Neural progenitor cell (in vitro differentiated cells): ENCODE results near the gene EDC3. TPM values are rescaled to one million over a fixed set of nuclear protein-coding genes. Genes with fewer than 3 reads are reported as not detected.

Experiments
- DNase-seq: peaks from one replicate; pipeline ENCODE4 v3.0.0-alpha.2; 2016; ENCODE audit warnings: low spot score
- H2AFZ ChIP-seq: fragments of 200-600 bp; sonication (generic); replicated peaks from 2 replicates; pipeline ENCODE4 v1.6.1; 2016; ENCODE audit warnings: antibody characterized with exemption
- H3F3A ChIP-seq: fragments of 200-600 bp; sonication (generic); 2 replicates; pipeline ENCODE4 v1.6.1; 2016; ENCODE audit warnings: antibody characterized with exemption, low read depth
- H3K27ac ChIP-seq: fragments of 200-600 bp; sonication (generic); 2 replicates; pipeline ENCODE4 v1.5.1; 2016; ENCODE audit warnings: mild to moderate bottlenecking
- H3K27me3 ChIP-seq: fragments of 200-600 bp; sonication (generic); 2 replicates; pipeline ENCODE4 v1.6.1; 2016; ENCODE audit warnings: mild to moderate bottlenecking, moderate library complexity
- H3K36me3 ChIP-seq: fragments of 200-600 bp; sonication (generic); 2 replicates; pipeline ENCODE4 v1.5.1; 2016
- H3K4me1 ChIP-seq: fragments of 200-600 bp; sonication (generic); 2 replicates; pipeline ENCODE4 v1.6.1; 2016; ENCODE audit warnings: mixed run types
- H3K4me2 ChIP-seq: fragments of 200-600 bp; sonication (generic); 2 replicates; pipeline ENCODE4 v1.6.1; 2016
- H3K4me3 ChIP-seq: fragments of 200-600 bp; sonication (generic); 2 replicates; pipeline ENCODE4 v1.5.1; 2016
- H3K79me2 ChIP-seq: fragments of 200-600 bp; sonication (generic); 2 replicates; pipeline ENCODE4 v1.6.1; 2016; ENCODE audit warnings: low read depth
- H3K9ac ChIP-seq: fragments of 200-600 bp; sonication (generic); 2 replicates; pipeline ENCODE4 v1.6.1; 2016
- H3K9me3 ChIP-seq: fragments of 200-600 bp; sonication (generic); 2 replicates; pipeline ENCODE4 v1.5.1; 2016; ENCODE audit warnings: low read depth
- H4K20me1 ChIP-seq: fragments of 200-600 bp; sonication (generic); 2 replicates; pipeline ENCODE4 v1.6.1; 2016; ENCODE audit warnings: low read depth
- H3K27ac Mint-ChIP-seq: 3 replicates; pipeline ENCODE4 v1.8.0; 2021; ENCODE audit warnings: mixed read lengths
- H3K27me3 Mint-ChIP-seq: 2 replicates; pipeline ENCODE4 v1.8.0; 2022; ENCODE audit warnings: low read depth, mild to moderate bottlenecking, inconsistent platforms, moderate library complexity, mixed read lengths; ENCODE audit not compliant: insufficient read depth
- H3K36me3 Mint-ChIP-seq: 3 replicates; pipeline ENCODE4 v1.8.0; 2021; ENCODE audit warnings: mixed read lengths
- H3K4me1 Mint-ChIP-seq: 3 replicates; pipeline ENCODE4 v1.8.0; 2021; ENCODE audit warnings: mixed read lengths
- H3K4me3 Mint-ChIP-seq: 3 replicates; pipeline ENCODE4 v1.8.0; 2021; ENCODE audit warnings: mild to moderate bottlenecking, moderate library complexity, mixed read lengths
- H3K9me3 Mint-ChIP-seq: 3 replicates; pipeline ENCODE4 v1.8.0; 2020; ENCODE audit warnings: mixed read lengths
- EZH2 ChIP-seq: fragments of 200-600 bp; sonication (generic); IDR thresholded peaks from 2 replicates; pipeline ENCODE4 v1.6.1; 2017; ENCODE audit warnings: antibody characterized with exemption, mild to moderate bottlenecking, moderate library complexity
- EZH2phosphoT487 ChIP-seq: fragments of 200-600 bp; sonication (generic); IDR thresholded peaks from 2 replicates; pipeline ENCODE4 v1.6.1; 2017; ENCODE audit warnings: antibody characterized with exemption
- total RNA-seq: library from RNA; depleted of rRNA; stranded (reverse); fragments of >200 nt; gene quantifications from 2 replicates; pipeline ENCODE4 v1.2.3, GENCODE V29; 2015; ENCODE audit warnings: low replicate concordance
- TF ChIP-seq, protein P1 (sequence below): fragments of 200-600 bp; sonication (generic); IDR thresholded peaks from 2 replicates; pipeline ENCODE4 v1.5.1; 2017; ENCODE audit warnings: antibody characterized with exemption, mild to moderate bottlenecking

The EDC3 gene
- total RNA-seq, 1 donor from 2014 or later = 24.4 TPM

DNA sequence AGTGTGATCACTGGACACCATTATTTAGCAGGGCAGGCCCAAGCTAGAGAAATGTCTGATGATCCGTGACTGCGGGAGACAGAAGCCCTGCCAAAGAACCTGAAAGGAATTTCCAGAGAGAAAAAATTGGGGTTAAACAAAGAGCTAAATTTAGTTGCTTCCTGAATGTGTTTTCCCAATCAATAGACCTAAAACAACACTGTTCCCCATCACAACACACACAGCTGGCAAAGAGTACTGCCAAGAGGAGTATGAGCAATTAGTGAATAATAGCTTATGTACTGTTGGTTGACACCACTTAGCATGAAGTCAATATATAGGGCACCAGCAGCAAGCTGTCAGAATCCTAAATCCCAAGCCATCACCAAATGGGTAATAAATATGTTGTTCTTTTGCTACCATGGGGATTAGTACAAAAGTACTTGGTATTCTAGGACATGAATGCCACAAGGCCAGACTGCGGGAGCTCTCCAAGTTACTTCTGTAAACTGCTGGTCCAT, 44.5 kb downstream of the EDC3 start:
- Mint-ChIP-seq H3K4me3 (no peak overlapping the region), H3K36me3 (peaks cover 11% of the 10 kb centered on the region), H3K4me1 (peaks cover 10% of the 10 kb centered on the region), H3K9me3 (no peaks in the 10 kb centered on the region), H3K27ac (no peak overlapping the region), H3K27me3 (peaks cover 5% of the 10 kb centered on the region)
- Histone ChIP-seq H4K20me1 (peaks cover 29% of the 10 kb centered on the region), H3K9me3 (no peaks in the 10 kb centered on the region), H3K9ac (no peak overlapping the region), H3K27ac (no peak overlapping the region), H3K36me3 (no peaks in the 10 kb centered on the region), H3K27me3 (no peaks in the 10 kb centered on the region), H3K4me1 (no peaks in the 10 kb centered on the region), H3K79me2 (peaks cover 11% of the 10 kb centered on the region), H3K4me3 (no peak overlapping the region), H3F3A (no peaks in the 10 kb centered on the region), H3K4me2 (no peak overlapping the region), H2AFZ (no peak overlapping the region)
- DNase-seq = no peak
- no peak for TF ChIP-seq EZH2

DNA sequence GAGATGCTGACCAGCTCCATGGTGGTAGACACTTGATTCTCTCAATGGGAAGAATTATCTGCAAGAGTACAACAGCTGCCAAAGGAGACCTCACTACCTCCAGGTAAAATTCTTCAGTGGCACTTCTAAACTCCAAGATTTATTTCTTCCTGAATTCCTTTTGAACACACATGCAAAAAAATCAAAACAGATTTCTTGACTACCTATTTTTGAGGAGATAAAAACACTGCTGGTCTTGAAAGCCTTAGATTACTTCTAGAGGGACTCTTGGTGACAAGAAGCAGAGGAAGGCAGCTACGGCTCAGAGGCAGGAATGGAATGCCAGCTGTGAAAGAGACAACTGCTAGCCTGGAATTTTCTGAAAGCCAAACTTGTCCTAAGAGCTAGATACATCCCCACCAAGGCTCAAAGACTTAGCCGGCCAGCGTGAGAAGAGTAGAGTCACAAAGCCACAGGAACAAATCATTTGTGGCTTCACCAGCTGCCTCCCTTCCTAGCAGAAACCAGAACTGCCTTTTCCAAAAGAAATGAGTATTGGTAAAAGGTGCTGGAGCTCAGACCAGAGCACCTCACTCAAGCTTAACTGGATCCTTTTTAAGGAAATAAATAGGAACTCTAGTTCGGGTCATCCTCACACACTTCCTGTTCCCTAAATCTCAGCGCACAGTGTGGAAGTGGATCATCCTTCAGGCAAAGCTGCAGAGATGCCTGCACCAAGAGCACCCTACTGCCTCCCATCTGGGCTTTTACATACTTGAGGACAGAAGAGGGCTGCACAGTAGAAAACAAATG, 47.6 kb downstream of the EDC3 start:
- H3F3A ChIP-seq = no peaks in the 10 kb centered on the region
- no peak overlapping the region for H3K27ac ChIP-seq
- H3K4me2 ChIP-seq = no peak overlapping the region
- no peaks in the 10 kb centered on the region for H3K9me3 ChIP-seq
- Mint-ChIP-seq H3K27me3 (peaks cover 5% of the 10 kb centered on the region), H3K4me1 (peaks cover 13% of the 10 kb centered on the region), H3K4me3 (no peak overlapping the region), H3K27ac (no peak overlapping the region), H3K36me3 (peaks cover 11% of the 10 kb centered on the region), H3K9me3 (no peaks in the 10 kb centered on the region)
- peaks cover 17% of the 10 kb centered on the region for H3K79me2 ChIP-seq
- H4K20me1 ChIP-seq = peaks cover 38% of the 10 kb centered on the region
- no peaks in the 10 kb centered on the region for H3K27me3 ChIP-seq
- no peak overlapping the region for H3K9ac ChIP-seq
- H3K4me3 ChIP-seq = no peak overlapping the region
- H2AFZ ChIP-seq = no peak overlapping the region
- H3K4me1 ChIP-seq = peaks cover 2% of the 10 kb centered on the region
- TF ChIP-seq, protein P1, sequence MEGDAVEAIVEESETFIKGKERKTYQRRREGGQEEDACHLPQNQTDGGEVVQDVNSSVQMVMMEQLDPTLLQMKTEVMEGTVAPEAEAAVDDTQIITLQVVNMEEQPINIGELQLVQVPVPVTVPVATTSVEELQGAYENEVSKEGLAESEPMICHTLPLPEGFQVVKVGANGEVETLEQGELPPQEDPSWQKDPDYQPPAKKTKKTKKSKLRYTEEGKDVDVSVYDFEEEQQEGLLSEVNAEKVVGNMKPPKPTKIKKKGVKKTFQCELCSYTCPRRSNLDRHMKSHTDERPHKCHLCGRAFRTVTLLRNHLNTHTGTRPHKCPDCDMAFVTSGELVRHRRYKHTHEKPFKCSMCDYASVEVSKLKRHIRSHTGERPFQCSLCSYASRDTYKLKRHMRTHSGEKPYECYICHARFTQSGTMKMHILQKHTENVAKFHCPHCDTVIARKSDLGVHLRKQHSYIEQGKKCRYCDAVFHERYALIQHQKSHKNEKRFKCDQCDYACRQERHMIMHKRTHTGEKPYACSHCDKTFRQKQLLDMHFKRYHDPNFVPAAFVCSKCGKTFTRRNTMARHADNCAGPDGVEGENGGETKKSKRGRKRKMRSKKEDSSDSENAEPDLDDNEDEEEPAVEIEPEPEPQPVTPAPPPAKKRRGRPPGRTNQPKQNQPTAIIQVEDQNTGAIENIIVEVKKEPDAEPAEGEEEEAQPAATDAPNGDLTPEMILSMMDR = no peak
- TF ChIP-seq EZH2 = no peak
- no peak for TF ChIP-seq EZH2phosphoT487
- DNase-seq = no peak
- H3K36me3 ChIP-seq = no peaks in the 10 kb centered on the region

GRCh38 chr15:74646480-74646879, 49.3 kb downstream of the EDC3 start:
- no peaks in the 10 kb centered on the region for H3K9me3 ChIP-seq
- no peak overlapping the region for H3K9ac ChIP-seq
- no peaks in the 10 kb centered on the region for H3K36me3 ChIP-seq
- no peak overlapping the region for H3K27ac ChIP-seq
- no peak overlapping the region for H3K4me2 ChIP-seq
- Mint-ChIP-seq H3K36me3 (peaks cover 6% of the 10 kb centered on the region), H3K27ac (peak overlapping the region; percentile 5), H3K4me1 (peaks cover 20% of the 10 kb centered on the region), H3K4me3 (no peak overlapping the region), H3K27me3 (no peaks in the 10 kb centered on the region), H3K9me3 (no peaks in the 10 kb centered on the region)
- peaks cover 28% of the 10 kb centered on the region for H3K79me2 ChIP-seq
- no peaks in the 10 kb centered on the region for H3F3A ChIP-seq
- H4K20me1 ChIP-seq = peaks cover 50% of the 10 kb centered on the region
- no peak overlapping the region for H3K4me3 ChIP-seq
- peaks cover 9% of the 10 kb centered on the region for H3K4me1 ChIP-seq
- TF ChIP-seq EZH2 (no peak), EZH2phosphoT487 (no peak)
- TF ChIP-seq, protein P1 = no peak
- H2AFZ ChIP-seq = no peak overlapping the region
- H3K27me3 ChIP-seq = no peaks in the 10 kb centered on the region
- DNase-seq = no peak

DNA sequence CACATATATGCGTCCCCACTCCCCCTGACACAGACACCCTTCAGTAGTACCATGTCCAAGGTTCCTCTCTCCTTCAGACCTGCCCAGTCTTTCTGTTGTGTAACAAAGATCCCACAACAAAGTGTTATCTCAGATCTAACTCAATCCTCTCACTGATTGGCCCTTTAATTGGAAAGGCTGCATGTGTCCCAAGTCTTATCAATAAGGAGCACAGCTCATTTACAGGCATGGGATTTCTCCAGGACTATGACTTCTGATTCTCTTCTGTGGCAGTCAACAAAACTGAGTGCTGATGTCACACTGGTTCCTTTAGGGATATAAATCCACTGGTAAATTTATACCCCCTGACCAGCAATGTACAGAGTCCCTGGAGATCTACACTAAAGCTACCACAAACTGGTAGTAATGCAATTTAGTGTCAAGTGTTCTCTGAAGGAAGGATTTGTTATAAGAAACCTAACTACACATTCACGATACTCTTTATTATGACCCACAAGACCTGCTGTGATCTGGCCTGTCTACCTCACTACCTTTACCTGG, 52.1 kb downstream of the EDC3 start:
- Mint-ChIP-seq H3K27me3 (no peaks in the 10 kb centered on the region), H3K36me3 (peaks cover 4% of the 10 kb centered on the region), H3K9me3 (no peaks in the 10 kb centered on the region), H3K27ac (peak overlapping the region; percentile 19), H3K4me1 (peaks cover 20% of the 10 kb centered on the region), H3K4me3 (no peak overlapping the region)
- no peak overlapping the region for H2AFZ ChIP-seq
- H3K4me3 ChIP-seq = no peak overlapping the region
- H3K27me3 ChIP-seq = no peaks in the 10 kb centered on the region
- H3K4me2 ChIP-seq = no peak overlapping the region
- H3K36me3 ChIP-seq = no peaks in the 10 kb centered on the region
- no peak overlapping the region for H3K9ac ChIP-seq
- no peak overlapping the region for H3K27ac ChIP-seq
- H4K20me1 ChIP-seq = peaks cover 55% of the 10 kb centered on the region
- peaks cover 9% of the 10 kb centered on the region for H3K4me1 ChIP-seq
- no peak for DNase-seq
- TF ChIP-seq, protein P1 = no peak
- TF ChIP-seq EZH2phosphoT487 (no peak), EZH2 (no peak)
- H3K9me3 ChIP-seq = no peaks in the 10 kb centered on the region
- peaks cover 17% of the 10 kb centered on the region for H3K79me2 ChIP-seq
- H3F3A ChIP-seq = no peaks in the 10 kb centered on the region
